NCI-H1436 treated with DMSO at 0.1 percent for 48 hours (cell line): ENCODE measurements around the gene IGSF21.

Source experiments
- DNase-seq: peaks from one replicate; lab custom pipeline; 2025; lab: John Stamatoyannopoulos, UW

The IGSF21 gene

GRCh38 chr1:18097206-18097605 lies 10.4 kb upstream of the IGSF21 start:
- DNase-seq, result no peak

DNA sequence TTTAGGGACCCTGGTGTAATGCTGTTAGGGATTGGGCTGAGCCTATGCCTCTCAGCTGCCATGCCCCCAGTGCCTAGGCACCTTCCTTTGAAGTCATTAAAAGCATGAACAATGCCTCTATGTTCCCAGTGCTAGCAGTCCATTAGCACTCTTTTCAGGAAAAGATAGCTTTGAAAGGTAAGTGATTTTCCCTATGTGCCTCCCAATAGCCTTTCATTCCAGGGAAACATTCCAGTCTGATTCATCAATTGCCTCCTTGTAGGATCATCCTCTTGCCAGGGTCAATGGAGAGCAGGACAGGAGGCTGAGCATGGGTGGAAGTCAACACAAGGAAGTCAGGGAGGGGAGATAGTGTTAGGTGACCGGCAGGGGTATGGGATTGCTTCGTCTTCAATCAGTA lies 8.6 kb upstream of the IGSF21 start:
- no peak for DNase-seq

DNA sequence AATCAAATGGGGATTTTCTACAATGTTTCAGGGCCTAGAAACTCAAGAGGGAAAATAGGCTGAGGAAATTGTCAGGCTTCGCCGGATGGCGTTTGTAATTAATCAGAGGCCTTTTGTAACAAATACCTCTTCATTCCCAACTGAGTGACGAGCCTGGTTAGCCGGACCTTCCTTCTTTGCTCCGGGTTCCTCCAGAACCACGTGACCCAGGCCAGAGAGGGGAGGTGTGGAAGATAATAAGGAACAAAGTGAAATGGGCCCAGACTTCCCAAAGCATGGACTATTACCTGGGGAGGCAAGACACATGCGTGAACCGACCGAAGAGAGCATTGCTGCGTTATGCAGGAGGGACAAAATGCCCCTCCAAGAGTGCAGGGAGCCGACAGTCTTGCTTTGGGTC lies 7.5 kb upstream of the IGSF21 start:
- no peak for DNase-seq

- peak; percentile 46 for DNase-seq
These were observed 7.0 kb upstream of the IGSF21 start for GRCh38 chr1:18100491-18101063.

GRCh38 chr1:18101508-18101907 lies 6.1 kb upstream of the IGSF21 start:
- DNase-seq, result no peak

DNA sequence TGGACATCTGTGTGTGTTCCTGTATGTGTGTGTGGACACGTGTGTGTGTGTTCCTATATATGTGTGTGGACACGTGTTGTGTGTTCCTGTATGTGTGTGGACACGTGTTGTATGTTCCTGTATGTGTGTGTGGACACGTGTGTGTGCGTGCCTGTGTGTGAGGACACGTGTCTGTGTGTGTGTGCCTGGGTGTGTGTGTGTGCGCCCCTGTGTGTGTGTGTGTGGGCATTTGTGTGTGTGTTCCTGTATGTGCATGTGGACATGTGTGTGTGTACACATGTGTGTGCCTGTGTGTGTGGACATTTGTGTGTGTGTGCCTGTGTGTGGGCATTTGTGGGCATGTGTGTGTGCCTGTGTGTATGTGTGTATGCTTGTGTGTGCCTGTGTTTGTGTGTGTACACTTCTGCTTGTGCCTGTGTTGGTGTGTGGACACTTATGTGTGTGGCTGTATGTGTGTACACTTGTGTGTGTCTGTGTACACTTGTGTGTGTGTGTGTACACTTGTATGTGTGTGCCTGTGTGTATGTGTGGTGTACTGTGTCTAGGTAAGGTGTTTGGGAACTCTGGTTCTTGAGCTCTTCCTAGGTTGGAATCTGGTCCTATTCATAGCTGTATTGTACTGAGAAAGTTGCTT lies 3.7 kb upstream of the IGSF21 start:
- no peak for DNase-seq

GRCh38 chr1:18104546-18105100 lies 3.0 kb upstream of the IGSF21 start:
- DNase-seq, result no peak

DNA sequence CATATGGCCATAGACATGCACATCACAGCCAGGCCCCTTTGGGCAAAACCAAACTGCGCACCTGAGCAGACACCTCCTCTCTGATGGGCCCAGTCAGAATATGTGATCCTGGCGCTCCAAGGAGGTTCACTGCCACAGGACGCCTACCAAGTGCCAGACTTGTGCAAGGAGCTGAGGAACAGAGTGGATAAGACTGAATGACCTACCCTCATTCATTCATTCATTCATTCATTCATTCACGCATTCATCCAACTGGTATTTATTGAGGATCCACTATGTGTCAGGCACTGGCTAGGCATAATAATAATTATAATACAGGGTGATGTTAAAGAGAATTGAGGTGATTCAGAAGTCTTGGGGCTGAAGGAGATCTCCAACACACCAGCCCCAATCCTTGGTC lies 2.4 kb upstream of the IGSF21 start:
- no peak for DNase-seq

DNA sequence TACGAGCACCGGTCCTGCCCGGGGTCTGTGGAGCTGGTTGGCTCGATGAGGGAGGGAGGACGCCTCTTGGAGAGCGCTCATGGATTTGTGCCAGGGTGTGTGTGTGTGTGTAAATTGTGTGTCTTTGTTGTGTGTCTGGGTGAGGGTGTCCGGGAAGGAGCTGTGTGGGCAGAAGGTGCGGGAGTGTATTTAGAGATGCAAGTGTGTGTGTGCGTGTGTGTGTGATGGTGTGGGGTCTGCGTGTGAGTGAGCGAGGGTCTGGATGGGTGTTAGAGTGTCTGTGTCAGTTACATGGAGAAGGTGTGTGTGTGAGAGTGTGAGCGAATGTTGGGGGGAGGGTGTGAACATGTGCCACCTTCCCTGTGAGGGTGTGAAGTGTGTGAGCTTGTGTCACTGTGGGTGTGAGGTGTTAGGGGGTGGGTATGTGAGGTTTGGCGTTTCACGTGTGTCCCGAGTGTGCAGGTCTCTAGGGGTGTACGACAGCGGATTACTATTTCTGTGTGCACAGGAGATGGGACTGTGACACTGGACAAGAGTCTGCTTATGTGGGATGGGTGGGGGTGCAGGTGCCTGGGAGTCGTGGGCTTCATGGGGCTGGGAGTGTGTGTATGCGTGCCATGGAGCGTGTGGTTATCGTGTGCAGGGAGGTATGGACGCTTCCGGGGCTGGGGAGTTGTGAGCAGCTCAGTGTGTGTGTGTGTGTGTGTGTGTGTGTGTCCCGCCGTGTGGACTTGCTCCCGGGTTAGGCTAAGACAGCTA lies 880 bp downstream of the IGSF21 start:
- DNase-seq, result no peak

- no peak for DNase-seq
These were observed 1.6 kb downstream of the IGSF21 start for GRCh38 chr1:18109058-18109755.

- no peak for DNase-seq
These were observed 2.4 kb downstream of the IGSF21 start for GRCh38 chr1:18109756-18110597.

- DNase-seq, result no peak
These were observed 3.0 kb downstream of the IGSF21 start for GRCh38 chr1:18110598-18110939.

- no peak for DNase-seq
These were observed 3.4 kb downstream of the IGSF21 start for GRCh38 chr1:18110968-18111367.

GRCh38 chr1:18111605-18112297 lies 4.2 kb downstream of the IGSF21 start:
- no peak for DNase-seq

GRCh38 chr1:18112611-18113010 lies 5.0 kb downstream of the IGSF21 start:
- DNase-seq, result no peak

DNA sequence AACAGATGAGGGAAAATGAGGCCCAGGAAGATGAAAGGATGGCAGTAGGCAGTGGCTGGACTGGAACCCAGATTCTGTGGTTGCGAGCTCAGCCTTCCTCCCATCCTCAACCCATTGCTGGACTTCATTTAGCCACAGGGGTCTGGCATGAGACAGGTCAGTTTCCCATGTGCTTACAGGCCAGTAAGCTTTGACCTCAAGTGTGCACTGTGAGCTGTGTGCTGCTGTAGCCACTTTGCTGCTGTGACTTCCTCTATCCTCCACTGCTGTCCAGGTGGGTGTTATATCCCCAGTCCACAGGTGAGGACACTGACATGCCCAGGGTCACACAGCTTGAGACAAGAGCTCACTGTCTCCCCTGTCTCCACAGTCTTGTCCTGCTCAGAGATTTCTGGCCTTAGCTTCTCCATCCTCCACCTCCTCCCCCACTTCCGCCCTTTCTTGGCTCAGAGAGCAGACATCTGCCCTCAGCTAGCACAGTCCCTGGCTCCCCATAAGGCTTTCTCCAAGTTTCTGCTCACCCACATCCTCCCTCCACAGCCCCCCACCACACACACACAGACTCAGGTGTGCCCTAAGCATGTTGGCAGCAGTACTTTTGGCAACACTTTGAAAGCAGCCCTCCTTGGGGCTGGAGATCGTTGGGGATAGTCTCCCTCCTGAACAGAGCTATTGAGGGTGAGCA lies 7.3 kb downstream of the IGSF21 start:
- DNase-seq, result no peak

- no peak for DNase-seq
These were observed 9.2 kb downstream of the IGSF21 start for GRCh38 chr1:18116777-18117176.

DNA sequence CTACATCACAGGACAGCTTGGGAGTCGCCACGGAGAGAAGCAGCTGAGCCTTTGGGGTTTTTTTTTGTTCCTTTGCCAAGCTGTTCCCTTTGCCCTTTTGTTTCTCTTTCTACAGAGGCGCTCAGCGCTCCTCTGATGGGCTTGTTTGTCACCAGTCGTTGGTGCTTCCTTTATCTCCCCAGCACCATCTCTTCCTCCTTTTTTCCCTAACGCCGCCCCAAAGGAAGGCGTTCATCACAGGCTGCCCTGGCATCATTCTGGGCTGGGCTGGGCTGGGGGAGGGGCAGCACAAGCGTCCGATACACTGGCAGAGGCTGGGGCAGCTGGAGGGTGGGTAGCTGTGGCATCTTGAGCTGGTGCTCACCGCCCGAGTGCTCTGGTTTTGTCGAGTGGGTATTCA lies 10.5 kb downstream of the IGSF21 start:
- no peak for DNase-seq

DNA sequence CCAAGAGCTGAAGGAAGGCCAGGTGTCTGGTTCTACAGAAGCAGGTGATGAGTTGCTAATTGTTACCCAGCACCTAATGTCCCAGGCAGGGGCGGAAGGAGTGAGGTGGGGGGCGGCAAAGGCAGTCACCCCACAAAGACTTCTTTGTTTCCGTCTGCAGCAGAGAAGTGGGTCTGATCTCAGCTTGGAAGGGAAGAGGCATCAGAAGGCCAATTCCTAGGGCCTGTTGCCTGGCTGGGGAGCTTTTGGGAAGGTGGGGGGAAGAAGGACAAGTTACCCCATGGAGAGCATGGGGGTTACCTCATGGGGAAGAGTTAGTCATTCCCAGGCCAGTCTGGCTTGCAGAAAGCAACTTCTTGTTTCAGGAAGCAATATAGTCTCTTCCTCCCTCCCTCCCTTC lies 10.9 kb downstream of the IGSF21 start:
- DNase-seq, result peak; percentile 19

- DNase-seq, result no peak
These were observed 11.7 kb downstream of the IGSF21 start for GRCh38 chr1:18119289-18119688.
